ENCODE measurements around the gene TAF10. TPM values are rescaled to one million over a fixed set of nuclear protein-coding genes. Genes with fewer than 3 reads are reported as not detected.
A peak's percentile ranks its signal among the peaks of the same experiment; 100 is the strongest.

The TAF10 gene
- total RNA-seq, 2 experiments from 2014 or later = 151 to 156 TPM

DNA sequence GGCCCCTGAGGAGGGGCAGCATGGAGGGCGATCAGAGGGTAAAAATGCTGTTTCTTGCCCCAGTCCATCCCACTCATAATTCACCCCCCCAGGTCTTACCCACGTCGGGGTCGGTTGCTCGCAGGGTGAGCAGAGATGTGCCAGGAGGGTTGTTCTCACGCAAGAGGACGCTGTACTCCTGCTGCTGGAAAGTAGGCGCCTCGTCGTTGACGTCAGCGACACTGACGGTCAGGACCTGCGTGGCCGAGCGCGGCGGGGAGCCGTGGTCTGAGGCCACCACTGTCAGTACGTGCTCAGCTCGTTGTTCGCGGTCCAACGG lies 17.5 kb upstream of the TAF10 start:
- no peak overlapping the region for H3K4me3 Mint-ChIP-seq
- CTCF ChIA-PET = no interaction called here
- H3K27ac Mint-ChIP-seq = no peak overlapping the region
- no peaks in the 10 kb centered on the region for H3K9me3 Mint-ChIP-seq
- DNase-seq = no peak
- intact Hi-C loops (cut with micrococcal nuclease) = no loop called here
- no peaks in the 10 kb centered on the region for H3K27me3 Mint-ChIP-seq (ENCODE audit: low read depth)
- no peaks in the 10 kb centered on the region for H3K36me3 Mint-ChIP-seq (ENCODE audit: low read depth)
- H3K4me1 Mint-ChIP-seq (ENCODE audit: low read depth) = peaks cover 19% of the 10 kb centered on the region

GRCh38 chr11:6628526-6628925 lies 16.5 kb upstream of the TAF10 start:
- CTCF ChIA-PET = interaction anchor here (1.5 to 1.8 kb wide), 2 partner anchors 10 to 55 kb away, joined by 3 to 6 read pairs; partner anchors contain the start of genes MRPL17 and TPP1
- Mint-ChIP-seq H3K36me3 (ENCODE audit: low read depth) (no peaks in the 10 kb centered on the region), H3K27ac (no peak overlapping the region), H3K27me3 (ENCODE audit: low read depth) (no peaks in the 10 kb centered on the region), H3K4me3 (no peak overlapping the region), H3K4me1 (ENCODE audit: low read depth) (peaks cover 19% of the 10 kb centered on the region), H3K9me3 (no peaks in the 10 kb centered on the region)
- intact Hi-C loops (cut with micrococcal nuclease) = no loop called here
- no peak for DNase-seq

DNA sequence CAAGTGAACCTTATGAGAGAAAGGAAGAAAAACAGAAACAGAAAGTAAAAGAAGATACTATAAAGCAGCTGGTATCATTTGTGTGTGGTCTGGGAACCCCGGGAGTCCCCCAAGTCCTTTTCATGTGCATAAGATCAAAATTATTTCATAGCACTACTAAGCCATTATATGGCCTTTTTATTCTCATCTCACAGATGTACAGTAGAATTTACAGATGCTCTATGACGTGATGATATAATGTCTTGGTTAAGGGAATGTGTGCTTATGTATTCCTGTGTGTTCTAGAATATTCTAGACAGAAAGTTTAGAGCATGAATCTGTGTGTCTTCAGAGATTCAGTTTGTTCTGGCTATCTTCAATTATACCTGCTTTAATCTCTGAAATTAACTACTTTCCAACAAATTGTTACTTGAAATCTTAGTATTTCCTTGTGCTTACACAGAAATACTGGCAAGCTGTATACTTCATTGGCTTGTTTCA lies 15.8 kb upstream of the TAF10 start:
- Mint-ChIP-seq H3K27ac (no peak overlapping the region), H3K4me1 (ENCODE audit: low read depth) (peaks cover 19% of the 10 kb centered on the region), H3K4me3 (no peak overlapping the region), H3K27me3 (ENCODE audit: low read depth) (no peaks in the 10 kb centered on the region), H3K9me3 (no peaks in the 10 kb centered on the region), H3K36me3 (ENCODE audit: low read depth) (no peaks in the 10 kb centered on the region)
- CTCF ChIA-PET = interaction anchor here (1.2 to 1.8 kb wide), 4 partner anchors 9 to 127 kb away, joined by 3 to 6 read pairs (median 4); partner anchors contain the start of genes MRPL17 and TPP1
- intact Hi-C loops (cut with micrococcal nuclease) = no loop called here
- DNase-seq = peak; percentile 55

GRCh38 chr11:6626971-6627761 lies 15.2 kb upstream of the TAF10 start:
- intact Hi-C loops (cut with micrococcal nuclease) = no loop called here
- Mint-ChIP-seq H3K4me1 (ENCODE audit: low read depth) (peaks cover 19% of the 10 kb centered on the region), H3K27me3 (ENCODE audit: low read depth) (no peaks in the 10 kb centered on the region), H3K36me3 (ENCODE audit: low read depth) (no peaks in the 10 kb centered on the region), H3K27ac (no peak overlapping the region), H3K9me3 (no peaks in the 10 kb centered on the region), H3K4me3 (no peak overlapping the region)
- no peak for DNase-seq
- CTCF ChIA-PET = interaction anchor here (1.2 to 1.8 kb wide), 3 partner anchors 8 to 128 kb away, joined by 4 to 6 read pairs (median 4); partner anchors contain the start of gene TPP1

DNA sequence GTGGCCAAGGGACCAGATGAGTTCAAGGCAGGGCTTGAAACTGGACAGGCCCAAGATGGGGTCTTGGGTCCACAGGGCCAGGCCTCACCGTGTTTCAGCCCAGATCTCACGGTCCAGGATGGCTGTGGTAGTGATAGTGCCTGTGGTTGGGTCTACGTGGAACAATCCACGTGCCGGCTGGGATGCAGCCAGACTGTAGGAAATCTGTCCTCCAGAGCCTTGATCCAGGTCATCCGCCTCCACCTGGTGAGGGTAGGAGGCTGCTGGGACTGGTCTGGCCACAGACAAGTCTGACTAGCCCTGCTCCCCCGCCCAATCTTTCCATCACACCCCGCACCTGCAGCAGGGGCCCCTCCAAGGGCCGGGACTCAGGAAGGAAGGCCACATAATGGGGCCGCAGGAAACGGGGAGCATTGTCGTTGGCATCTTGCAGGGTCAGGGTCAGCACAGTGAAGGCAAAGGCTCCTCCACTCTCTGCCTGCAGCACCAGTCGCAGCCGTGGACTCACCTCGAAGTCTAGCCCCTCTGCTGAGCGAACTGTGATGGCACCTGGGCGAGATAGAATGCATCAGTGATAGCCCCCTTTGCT lies 13.9 kb upstream of the TAF10 start:
- no peaks in the 10 kb centered on the region for H3K9me3 Mint-ChIP-seq
- CTCF ChIA-PET = interaction anchor here (0.6 kb wide), 1 partner anchor 50 kb away, joined by 4 read pairs; no protein-coding TSS in a partner anchor
- H3K4me3 Mint-ChIP-seq = no peak overlapping the region
- H3K27ac Mint-ChIP-seq = no peak overlapping the region
- H3K27me3 Mint-ChIP-seq (ENCODE audit: low read depth) = no peaks in the 10 kb centered on the region
- no peaks in the 10 kb centered on the region for H3K36me3 Mint-ChIP-seq (ENCODE audit: low read depth)
- no peak for DNase-seq
- intact Hi-C loops (cut with micrococcal nuclease) = no loop called here
- H3K4me1 Mint-ChIP-seq (ENCODE audit: low read depth) = peaks cover 19% of the 10 kb centered on the region

DNA sequence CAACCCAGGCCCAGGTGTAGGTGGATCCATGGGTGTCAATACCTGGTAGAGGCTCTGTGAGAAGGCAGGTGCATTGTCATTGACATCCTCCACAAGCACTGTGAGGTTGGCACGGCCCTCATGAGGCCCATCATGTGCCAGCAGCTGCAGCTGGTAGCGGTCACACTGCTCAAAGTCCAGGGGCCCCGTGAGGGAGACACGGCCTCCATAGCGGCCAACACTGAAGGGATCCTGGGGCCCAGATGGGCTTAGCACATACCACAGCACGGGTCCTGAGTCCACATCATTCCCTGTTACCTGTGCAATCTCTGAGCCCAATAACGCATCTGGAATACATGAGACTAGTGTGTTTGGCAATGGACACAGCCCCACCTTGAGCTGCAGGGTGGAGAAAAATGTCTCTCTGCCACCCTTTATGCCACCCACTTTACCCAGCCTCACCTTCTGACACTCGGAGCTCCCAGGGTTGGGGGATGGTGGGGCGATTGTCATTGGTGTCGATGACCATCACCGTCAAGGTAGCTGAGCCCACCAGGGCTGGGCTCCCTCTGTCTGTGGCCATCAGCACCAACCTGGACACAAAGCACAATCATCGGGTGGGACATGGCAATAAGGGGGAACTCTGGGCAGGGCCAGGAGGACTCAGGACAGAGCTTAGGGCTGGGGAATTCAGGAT lies 13.3 kb upstream of the TAF10 start:
- no peak overlapping the region for H3K4me3 Mint-ChIP-seq
- no peak overlapping the region for H3K27ac Mint-ChIP-seq
- intact Hi-C loops (cut with micrococcal nuclease) = no loop called here
- H3K27me3 Mint-ChIP-seq (ENCODE audit: low read depth) = no peaks in the 10 kb centered on the region
- H3K4me1 Mint-ChIP-seq (ENCODE audit: low read depth) = peaks cover 19% of the 10 kb centered on the region
- CTCF ChIA-PET = interaction anchor here (0.6 kb wide), 1 partner anchor 50 kb away, joined by 4 read pairs; no protein-coding TSS in a partner anchor
- DNase-seq = no peak
- H3K36me3 Mint-ChIP-seq (ENCODE audit: low read depth) = no peaks in the 10 kb centered on the region
- H3K9me3 Mint-ChIP-seq = no peaks in the 10 kb centered on the region

- H3K4me3 Mint-ChIP-seq = no peak overlapping the region
- H3K27ac Mint-ChIP-seq = no peak overlapping the region
- intact Hi-C loops (cut with micrococcal nuclease) = no loop called here
- H3K9me3 Mint-ChIP-seq = no peaks in the 10 kb centered on the region
- H3K36me3 Mint-ChIP-seq (ENCODE audit: low read depth) = no peaks in the 10 kb centered on the region
- CTCF ChIA-PET = interaction anchor here (0.6 kb wide), 1 partner anchor 373 kb away, joined by 4 read pairs; no protein-coding TSS in a partner anchor
- H3K27me3 Mint-ChIP-seq (ENCODE audit: low read depth) = no peaks in the 10 kb centered on the region
- no peak for DNase-seq
- H3K4me1 Mint-ChIP-seq (ENCODE audit: low read depth) = peaks cover 19% of the 10 kb centered on the region
Measured at GRCh38 chr11:6623391-6624363, 11.7 kb upstream of the TAF10 start.

DNA sequence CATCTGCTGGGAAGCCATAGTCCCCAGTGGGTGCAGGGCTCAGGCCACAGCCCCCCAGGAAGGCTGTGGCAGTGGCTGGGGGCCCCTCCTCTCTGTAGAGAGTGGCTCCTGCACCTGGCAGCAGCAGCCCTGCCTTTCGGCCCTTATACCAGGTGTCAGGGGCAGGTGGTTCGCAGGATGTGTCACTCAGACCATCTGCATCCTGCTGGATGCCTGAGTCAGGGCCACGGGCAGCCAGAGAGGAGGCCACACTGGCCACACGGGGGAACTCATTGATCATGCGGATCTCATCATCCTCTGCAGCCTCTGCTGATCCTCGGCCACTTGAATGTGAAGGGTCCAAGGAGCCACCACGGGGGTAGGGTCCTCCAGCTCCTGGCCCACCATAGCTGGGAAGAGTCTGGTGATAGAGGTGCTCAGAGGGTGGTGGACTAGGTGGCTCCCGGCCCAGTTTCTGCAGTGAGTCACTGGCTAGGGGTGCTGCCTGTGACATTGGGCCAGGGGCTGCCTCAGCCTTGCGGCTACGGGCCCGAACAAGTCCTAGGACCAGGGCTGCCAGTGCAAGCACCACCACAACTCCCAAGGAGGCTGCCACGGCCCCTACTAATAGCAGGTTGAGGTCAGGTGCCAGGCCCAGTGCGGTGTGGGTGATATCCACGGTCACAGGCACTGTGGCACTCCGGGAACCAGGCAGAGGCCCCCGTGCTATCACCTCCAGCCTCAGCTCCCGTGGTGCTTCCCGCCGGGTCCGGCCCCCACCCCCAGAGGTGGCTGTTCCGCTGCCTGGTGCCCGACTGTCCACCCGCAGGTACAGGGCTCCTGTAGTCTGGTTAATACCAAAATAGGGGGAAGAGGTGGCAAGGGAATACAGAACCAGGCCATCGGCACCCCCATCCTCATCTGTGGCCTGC lies 10.5 kb upstream of the TAF10 start:
- no peak overlapping the region for H3K27ac Mint-ChIP-seq
- H3K9me3 Mint-ChIP-seq = no peaks in the 10 kb centered on the region
- no peaks in the 10 kb centered on the region for H3K36me3 Mint-ChIP-seq (ENCODE audit: low read depth)
- DNase-seq = no peak
- no peak overlapping the region for H3K4me3 Mint-ChIP-seq
- no peaks in the 10 kb centered on the region for H3K27me3 Mint-ChIP-seq (ENCODE audit: low read depth)
- intact Hi-C loops (cut with micrococcal nuclease) = no loop called here
- CTCF ChIA-PET = interaction anchor here (0.6 to 0.8 kb wide), 2 partner anchors 61 to 372 kb away, joined by 3 to 4 read pairs; partner anchors contain the start of gene MRPL17
- peaks cover 9% of the 10 kb centered on the region for H3K4me1 Mint-ChIP-seq (ENCODE audit: low read depth)

- Mint-ChIP-seq H3K27ac (no peak overlapping the region), H3K27me3 (ENCODE audit: low read depth) (no peaks in the 10 kb centered on the region), H3K4me3 (no peak overlapping the region), H3K36me3 (ENCODE audit: low read depth) (no peaks in the 10 kb centered on the region), H3K9me3 (no peaks in the 10 kb centered on the region), H3K4me1 (ENCODE audit: low read depth) (peaks cover 4% of the 10 kb centered on the region)
- no peak for DNase-seq
- CTCF ChIA-PET = interaction anchor here (0.8 kb wide), 2 partner anchors 59 to 61 kb away, joined by 3 read pairs; partner anchors contain the start of gene MRPL17
- intact Hi-C loops (cut with micrococcal nuclease) = no loop called here
Measured at GRCh38 chr11:6621711-6622211, 9.7 kb upstream of the TAF10 start.

DNA sequence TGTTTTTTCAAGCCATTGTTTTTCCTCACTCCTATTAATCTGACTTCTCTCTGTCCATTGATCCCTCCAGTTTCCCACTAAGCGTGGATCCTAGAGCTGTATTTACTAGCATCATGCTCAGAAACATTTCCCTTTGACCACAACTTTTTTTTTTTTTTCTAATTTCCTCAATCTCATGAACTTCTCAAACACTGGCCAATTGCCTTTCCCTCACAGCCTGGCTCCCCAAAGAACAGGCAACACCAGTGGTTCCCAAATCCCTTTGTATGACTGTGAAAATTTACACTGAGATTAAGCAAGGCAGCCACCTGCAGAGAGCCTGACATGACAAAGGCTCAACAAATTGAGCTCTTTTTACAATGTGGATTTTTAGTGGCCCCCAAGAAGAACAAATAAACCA lies 8.6 kb upstream of the TAF10 start:
- Mint-ChIP-seq H3K4me3 (no peak overlapping the region), H3K4me1 (ENCODE audit: low read depth) (peaks cover 3% of the 10 kb centered on the region), H3K36me3 (ENCODE audit: low read depth) (peaks cover under 1% of the 10 kb centered on the region), H3K9me3 (no peaks in the 10 kb centered on the region), H3K27ac (no peak overlapping the region), H3K27me3 (ENCODE audit: low read depth) (no peaks in the 10 kb centered on the region)
- CTCF ChIA-PET = interaction anchor here (0.6 kb wide), 1 partner anchor 116 kb away, joined by 3 read pairs; no protein-coding TSS in a partner anchor
- no peak for DNase-seq
- intact Hi-C loops (cut with micrococcal nuclease) = no loop called here

All from activated naive CD4-positive, alpha-beta T cell treated with anti-CD3 and anti-CD28 coated beads for 36 hours (primary cell).